Measurements from ENCODE around the gene SNAPC3. TPM values are rescaled to one million over a fixed set of nuclear protein-coding genes. Genes with fewer than 3 reads are reported as not detected.

SNAPC3 gene
- polyA plus RNA-seq, 2 of the 4 experiments (the other 2 are of a cell fraction): 28.9 to 35.1 TPM

GRCh38 chr9:15401266-15401665, 21.4 kb upstream of the SNAPC3 start:
- POLR2A ChIA-PET: no interaction called here
- H3K9me3 ChIP-seq: no peaks in the 10 kb centered on the region
- TF ChIP-seq MAZ (IDR thresholded peaks at IDR 0.05; ENCODE audit: borderline replicate concordance, low read depth, low read length) (no peak), BCL3 (IDR thresholded peaks at IDR 0.05) (no peak), CBX8 (IDR thresholded peaks at IDR 0.05) (no peak)
- ATAC-seq: no peak
- H3K4me3 ChIP-seq: no peak overlapping the region
- 53% methylated on average over 8 of the region's 8 CpGs for WGBS (ENCODE audit: missing lambda C conversion rate)
- CTCF ChIA-PET: interaction anchor here (1.4 kb wide), 1 partner anchor 7 kb away, joined by 3 read pairs; no protein-coding TSS in a partner anchor
- DNase-seq (ENCODE audit: low read depth in 1 of 2, low spot score in 1 of 2): no peak
- no peak overlapping the region for H3K27ac ChIP-seq
- H3K4me1 ChIP-seq: no peaks in the 10 kb centered on the region
- FAIRE-seq: no peak
- H3K4me2 ChIP-seq: no peak overlapping the region

- Histone ChIP-seq H3K9me3 (no peaks in the 10 kb centered on the region), H3K4me2 (no peak overlapping the region), H3K4me3 (no peak overlapping the region), H3K27ac (no peak overlapping the region), H3K4me1 (no peaks in the 10 kb centered on the region)
- FAIRE-seq (no peak), DNase-seq (ENCODE audit: low read depth in 1 of 2, low spot score in 1 of 2) (peak; percentile 32 to 69), ATAC-seq (peak; percentile 68 to 85; a peak in 5 of 6 replicates)
- ChIA-PET CTCF (interaction anchor here (0.7 kb wide), 3 partner anchors 11 to 191 kb away, joined by 3 to 4 read pairs (median 4); partner anchors contain the start of gene TTC39B), POLR2A (no interaction called here)
- TF ChIP-seq ELK1 (IDR thresholded peaks at IDR 0.05; ENCODE audit: low read depth, low read length) (no peak), ZFP36 (IDR thresholded peaks at IDR 0.05; ENCODE audit: borderline replicate concordance, partially characterized antibody) (no peak), RAD21 (conservative IDR thresholded peaks at IDR 0.05 in 1 of 2, IDR thresholded peaks at IDR 0.05 in 1 of 2) (peak in 1 of 2 experiments; percentile 20; a peak in 2 of 5 replicates), EP300 (IDR thresholded peaks at IDR 0.05) (no peak), ZC3H11A (IDR thresholded peaks at IDR 0.05) (no peak), HDAC2 (IDR thresholded peaks at IDR 0.05) (no peak), E2F6 (IDR thresholded peaks at IDR 0.05; ENCODE audit: borderline replicate concordance, low read depth) (no peak), ZSCAN20 (CRISPR knock-in tag; IDR thresholded peaks at IDR 0.05) (no peak), CTCF (IDR thresholded peaks at IDR 0.05) (peak; percentile 37), FOXS1 (CRISPR knock-in tag; IDR thresholded peaks at IDR 0.05) (no peak), HOXA7 (CRISPR knock-in tag; IDR thresholded peaks at IDR 0.05) (no peak), RNF2 (IDR thresholded peaks at IDR 0.05; ENCODE audit: borderline replicate concordance, low read depth) (no peak)
- WGBS (ENCODE audit: missing lambda C conversion rate): 66% methylated on average over 4 of the region's 4 CpGs
These were observed 19.5 kb upstream of the SNAPC3 start for GRCh38 chr9:15403155-15403554.

GRCh38 chr9:15404171-15404570, 18.5 kb upstream of the SNAPC3 start:
- CTCF ChIA-PET: interaction anchor here (1.0 to 2.1 kb wide), 2 partner anchors 12 to 20 kb away, joined by 4 to 9 read pairs; no protein-coding TSS in a partner anchor

More at GRCh38 chr9:15404171-15404570, 18.5 kb upstream of the SNAPC3 start:
- ATAC-seq (no peak), FAIRE-seq (no peak), DNase-seq (ENCODE audit: low read depth in 1 of 2, low spot score in 1 of 2) (no peak)
- TF ChIP-seq EP300 (IDR thresholded peaks at IDR 0.05): no peak
- no peak for TF ChIP-seq RAD21 (conservative IDR thresholded peaks at IDR 0.05 in 1 of 2, IDR thresholded peaks at IDR 0.05 in 1 of 2)
- TF ChIP-seq CBX8 (IDR thresholded peaks at IDR 0.05): no peak
- TF ChIP-seq BCL3 (IDR thresholded peaks at IDR 0.05): no peak
- no peak for TF ChIP-seq MYC (IDR thresholded peaks at IDR 0.05; ENCODE audit: borderline replicate concordance, low read length)
- TF ChIP-seq MAZ (IDR thresholded peaks at IDR 0.05; ENCODE audit: borderline replicate concordance, low read depth, low read length): no peak
- POLR2A ChIA-PET: no interaction called here
- Histone ChIP-seq H3K27ac (no peak overlapping the region), H3K9me3 (no peaks in the 10 kb centered on the region), H3K4me1 (no peaks in the 10 kb centered on the region), H3K4me2 (no peak overlapping the region), H3K4me3 (no peak overlapping the region)
- 33% methylated on average over 1 of the region's 1 CpG for WGBS (ENCODE audit: missing lambda C conversion rate)
